Left hindlimb (tissue), 1 donor: ENCODE results near the gene AMIGO1.

Source experiments
- DNase-seq: peaks from one replicate; pipeline ENCODE4 v3.0.0-alpha.2; 2018

AMIGO1 gene

DNA sequence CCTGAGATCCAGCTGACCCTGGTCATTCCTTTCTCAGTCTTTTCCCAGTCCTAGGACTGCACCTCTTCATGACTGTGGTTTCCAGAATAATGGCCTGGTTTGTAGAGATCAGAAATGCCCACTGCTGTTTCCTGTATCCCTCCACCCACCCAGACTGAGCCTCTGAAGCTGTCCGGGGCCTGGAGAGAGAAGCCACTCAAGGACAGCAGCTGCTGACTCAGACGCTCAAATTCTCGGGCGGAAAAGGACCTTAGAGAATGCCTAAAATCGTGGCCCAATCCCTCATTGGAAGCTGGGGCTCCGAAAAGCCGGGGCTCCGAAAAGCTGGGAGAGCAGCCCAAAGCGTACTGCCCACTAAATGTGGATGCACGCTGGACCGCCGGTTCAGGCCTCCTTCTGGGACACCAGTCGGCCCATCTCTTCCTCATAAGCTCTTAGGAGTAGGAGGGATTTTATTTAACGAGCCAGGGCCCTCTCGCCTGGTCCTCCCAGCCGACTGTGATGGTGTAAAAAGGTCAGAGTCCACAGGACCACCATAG lies 22.4 kb upstream of the AMIGO1 start:
- no peak for DNase-seq

DNA sequence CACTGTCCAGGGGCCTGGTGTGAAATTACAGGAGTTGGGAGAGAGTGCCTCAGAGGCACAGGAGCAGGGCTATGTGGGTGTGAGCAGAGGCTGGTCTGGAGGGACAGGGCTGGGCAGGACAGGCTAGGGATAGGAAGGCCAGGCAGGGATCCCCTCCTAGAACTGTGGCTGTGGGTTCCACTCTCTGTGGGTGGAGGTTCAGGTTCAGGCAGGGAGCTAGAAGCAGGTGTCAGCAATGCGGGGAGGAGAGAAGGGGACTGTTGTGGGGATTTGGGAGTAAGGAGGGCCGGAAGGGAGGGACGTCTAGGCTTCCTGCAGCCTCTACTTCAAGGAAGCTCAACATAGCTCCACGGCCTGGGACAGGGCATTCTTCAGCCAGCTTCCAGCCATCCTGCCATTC lies 21.9 kb upstream of the AMIGO1 start:
- no peak for DNase-seq

- peak; percentile 77 for DNase-seq
Observed at GRCh38 chr1:109530457-109531087, 21.0 kb upstream of the AMIGO1 start.

DNA sequence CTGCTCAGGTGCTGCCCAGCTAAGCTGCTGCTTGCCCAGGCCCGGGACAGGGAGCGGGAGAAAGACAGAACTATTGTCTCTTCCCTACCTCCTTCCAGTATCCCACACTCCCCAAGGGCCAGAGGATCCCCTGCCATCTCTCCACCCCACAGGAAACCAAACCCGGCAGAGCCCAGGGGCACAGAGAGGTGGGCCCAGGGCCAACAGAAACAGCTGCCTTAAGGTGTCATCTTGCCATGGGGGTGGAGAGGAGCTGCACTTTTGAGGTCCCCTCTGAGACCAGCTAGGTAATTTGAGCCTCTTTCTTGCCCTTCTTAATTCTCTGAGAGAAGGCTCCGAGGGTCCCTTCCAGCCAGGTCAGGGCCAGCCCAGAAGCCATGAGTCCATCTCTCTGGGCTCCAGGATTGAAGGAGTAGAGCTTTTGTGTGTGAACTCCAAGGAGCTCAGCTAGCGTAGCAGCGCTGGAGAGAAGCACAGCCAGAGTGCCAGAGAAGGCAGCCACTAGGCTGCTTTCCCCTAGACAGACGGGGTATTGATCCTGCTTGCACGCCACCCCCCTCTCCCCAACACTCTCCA lies 20.4 kb upstream of the AMIGO1 start:
- DNase-seq = peak; percentile 61

DNA sequence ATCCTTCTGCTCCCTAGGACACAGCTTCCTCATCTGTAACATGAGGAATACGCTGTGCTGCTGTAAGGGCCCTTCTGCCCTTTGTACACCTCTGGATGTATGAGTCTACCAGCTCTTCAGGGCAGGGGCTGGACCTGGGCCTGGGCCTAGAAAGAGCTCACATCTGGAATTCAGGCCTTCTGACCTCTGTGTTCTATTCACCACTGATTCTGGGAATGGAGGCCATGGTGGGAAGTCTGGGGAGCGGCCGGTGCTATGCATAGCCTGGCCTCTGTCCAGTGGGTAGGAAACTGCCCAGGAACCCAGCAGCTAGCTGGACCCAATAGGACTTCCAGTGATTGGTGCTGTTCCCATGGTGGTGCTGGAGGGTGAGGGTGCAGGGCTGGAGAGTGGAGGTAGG lies 19.2 kb upstream of the AMIGO1 start:
- no peak for DNase-seq

- no peak for DNase-seq
Observed at GRCh38 chr1:109527846-109528695, 18.5 kb upstream of the AMIGO1 start.

GRCh38 chr1:109527098-109527811 lies 17.7 kb upstream of the AMIGO1 start:
- no peak for DNase-seq

DNA sequence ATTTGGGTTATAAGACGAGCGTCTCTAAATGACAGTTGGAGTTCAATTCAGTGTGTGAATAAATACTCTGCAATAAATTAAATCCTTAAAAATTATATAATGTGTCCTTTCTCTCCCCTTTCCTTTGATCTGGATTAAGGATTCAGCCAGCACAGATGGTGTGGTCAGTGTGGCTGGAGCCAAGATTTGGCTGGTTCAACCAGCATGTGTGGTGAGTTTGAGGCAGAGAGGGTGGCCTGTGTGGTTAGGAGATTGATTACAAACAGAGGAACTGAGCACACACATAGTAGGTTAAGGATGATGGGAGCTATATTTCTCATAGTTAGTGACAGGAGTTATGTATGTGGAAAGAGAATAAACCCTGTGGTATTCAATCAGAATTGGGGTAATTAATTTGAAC lies 14.2 kb upstream of the AMIGO1 start:
- no peak for DNase-seq

- DNase-seq = no peak
Observed at GRCh38 chr1:109522026-109522425, 12.5 kb upstream of the AMIGO1 start.

- no peak for DNase-seq
Observed at GRCh38 chr1:109521002-109521951, 11.8 kb upstream of the AMIGO1 start.

DNA sequence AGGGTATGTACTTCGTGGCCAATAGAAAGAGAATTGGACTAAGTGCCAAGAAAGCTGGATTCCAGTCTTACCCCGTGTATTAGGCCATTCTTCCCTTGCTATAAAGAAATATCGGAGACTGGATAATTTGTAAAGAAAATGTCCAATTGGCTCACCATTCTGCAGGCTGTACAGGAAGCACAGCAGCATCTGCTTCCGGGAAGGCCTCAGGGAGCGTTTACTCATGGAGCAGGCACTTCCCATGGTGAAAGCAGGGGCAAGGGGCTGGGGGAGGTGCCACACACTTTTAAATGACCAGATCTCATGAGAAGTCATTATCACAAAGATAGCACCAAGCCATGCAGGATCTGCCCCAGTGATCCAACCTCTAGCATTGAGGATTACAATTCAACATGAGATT lies 7.8 kb upstream of the AMIGO1 start:
- DNase-seq = no peak

DNA sequence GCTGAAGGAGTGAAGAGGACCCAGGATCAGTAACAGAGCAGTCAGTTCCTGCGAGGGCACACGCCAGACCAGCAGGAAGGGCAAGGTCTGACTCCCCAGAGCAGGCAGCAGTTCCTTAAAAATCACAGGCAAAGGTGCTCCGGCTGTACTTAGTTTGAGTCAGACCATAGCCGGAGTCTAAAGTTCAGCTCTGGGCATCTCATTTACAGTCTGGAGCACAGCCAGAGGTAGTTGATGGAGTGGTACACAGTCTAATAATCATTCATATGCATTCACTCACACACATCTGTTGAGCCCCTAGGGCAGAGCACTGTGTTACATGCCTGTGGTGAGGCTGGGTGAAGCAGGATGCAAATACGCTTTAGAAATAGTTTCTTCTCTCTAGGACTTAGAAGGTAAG lies 7.3 kb upstream of the AMIGO1 start:
- DNase-seq = no peak

GRCh38 chr1:109514846-109515245 lies 5.3 kb upstream of the AMIGO1 start:
- DNase-seq = no peak

- no peak for DNase-seq
Observed at GRCh38 chr1:109513110-109513710, 3.7 kb upstream of the AMIGO1 start.

DNA sequence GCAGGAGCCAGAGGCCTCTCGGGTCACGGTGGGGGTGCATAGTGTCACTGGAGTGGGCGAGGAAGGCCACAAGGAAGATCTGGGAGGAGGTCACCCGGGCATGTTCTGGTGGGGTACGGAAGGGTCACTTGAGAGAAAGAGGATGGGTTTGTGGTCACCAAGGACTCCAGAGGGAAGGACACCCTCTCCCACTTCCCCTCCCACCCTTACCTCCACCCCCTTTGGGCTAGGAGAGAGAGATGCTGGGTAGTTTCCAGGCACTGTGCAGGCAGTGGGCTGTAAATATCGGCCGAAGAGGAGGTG lies 703 bp downstream of the AMIGO1 start:
- no peak for DNase-seq

- no peak for DNase-seq
Observed at GRCh38 chr1:109508001-109508872, 1.3 kb downstream of the AMIGO1 start.

DNA sequence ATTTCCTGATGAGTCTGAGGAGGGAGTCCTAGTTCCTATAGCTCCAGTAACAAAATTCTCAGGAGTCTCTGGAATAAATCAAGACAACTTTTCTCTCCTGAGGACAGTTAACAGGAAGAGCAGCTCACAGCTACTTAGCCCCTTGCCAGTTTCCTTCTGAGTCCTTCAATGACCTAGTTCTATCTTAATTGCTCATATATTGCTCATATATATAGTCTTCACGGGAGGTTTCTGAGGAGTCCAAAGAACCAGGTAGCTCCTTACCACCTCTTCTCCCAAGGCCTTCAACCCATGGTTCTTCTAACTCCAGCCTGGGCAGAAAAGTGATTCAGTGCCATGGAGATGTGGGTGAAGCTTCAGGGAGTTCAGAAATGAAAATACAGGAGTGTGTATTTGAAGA lies 4.6 kb downstream of the AMIGO1 start:
- no peak for DNase-seq

DNA sequence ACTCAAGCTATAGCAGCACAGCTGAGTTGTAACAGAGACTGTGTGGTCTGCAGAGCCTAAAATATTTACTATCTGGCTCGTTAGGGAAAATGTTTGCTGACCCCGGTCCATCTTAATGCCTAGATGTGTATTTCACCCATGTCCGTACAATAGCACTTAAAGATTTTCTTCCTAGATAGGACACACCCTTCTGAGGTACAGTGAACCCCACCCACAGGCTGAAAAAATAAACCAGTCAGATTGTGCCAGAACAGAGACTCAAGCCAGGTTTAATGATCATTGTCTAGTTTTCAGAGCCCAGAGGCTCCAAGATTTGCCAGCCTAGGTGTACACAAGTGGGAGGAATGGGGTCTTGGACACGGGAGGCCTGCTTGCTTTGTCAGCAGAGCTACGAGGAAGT lies 5.6 kb downstream of the AMIGO1 start:
- no peak for DNase-seq

- no peak for DNase-seq
Observed at GRCh38 chr1:109502364-109502851, 7.1 kb downstream of the AMIGO1 start.

DNA sequence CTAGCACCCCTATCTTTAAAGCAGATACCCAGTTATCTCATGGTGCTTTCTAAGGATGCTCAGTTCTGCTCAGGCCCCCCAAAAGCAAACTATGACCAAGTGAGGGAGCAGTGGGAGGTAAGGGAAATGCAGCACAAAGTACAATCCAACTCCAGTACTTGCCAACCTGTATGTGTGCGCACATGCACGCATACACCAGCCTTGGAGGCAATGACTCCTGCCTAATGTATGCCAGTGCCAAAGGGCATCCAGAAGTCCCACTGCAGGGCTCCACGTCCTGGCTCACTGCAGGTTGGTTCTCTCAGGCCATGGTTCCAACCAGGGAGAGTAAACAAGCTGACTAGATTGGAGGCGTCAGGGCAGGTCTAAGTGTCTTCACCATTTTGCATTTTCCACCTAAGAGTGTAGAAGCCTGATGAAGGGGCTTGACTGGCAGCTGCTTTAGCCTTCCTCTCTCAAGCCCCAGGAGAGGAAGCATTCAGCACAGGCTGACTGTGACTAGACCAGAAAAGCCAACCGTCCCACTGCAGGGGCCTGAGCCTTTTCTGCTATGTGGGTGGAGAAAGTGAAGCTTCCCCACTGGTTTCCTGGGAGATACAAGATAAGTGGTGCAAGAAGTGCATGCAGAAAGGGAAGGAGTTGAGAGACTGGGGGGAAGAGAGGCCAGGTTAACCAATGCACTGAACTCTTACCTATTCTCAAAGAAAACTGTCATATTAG lies 7.7 kb downstream of the AMIGO1 start:
- DNase-seq = no peak
